GM21515 (cell line): ENCODE data around the gene THAP7.
A peak's percentile ranks its signal among the peaks of the same experiment; 100 is the strongest.

Experiments
- ATAC-seq: cut with Tn5 transposase; IDR thresholded peaks from one replicate; pipeline ENCODE4 v1.9.1; 2021; ENCODE audit not compliant: unreplicated experiment

The THAP7 gene

DNA sequence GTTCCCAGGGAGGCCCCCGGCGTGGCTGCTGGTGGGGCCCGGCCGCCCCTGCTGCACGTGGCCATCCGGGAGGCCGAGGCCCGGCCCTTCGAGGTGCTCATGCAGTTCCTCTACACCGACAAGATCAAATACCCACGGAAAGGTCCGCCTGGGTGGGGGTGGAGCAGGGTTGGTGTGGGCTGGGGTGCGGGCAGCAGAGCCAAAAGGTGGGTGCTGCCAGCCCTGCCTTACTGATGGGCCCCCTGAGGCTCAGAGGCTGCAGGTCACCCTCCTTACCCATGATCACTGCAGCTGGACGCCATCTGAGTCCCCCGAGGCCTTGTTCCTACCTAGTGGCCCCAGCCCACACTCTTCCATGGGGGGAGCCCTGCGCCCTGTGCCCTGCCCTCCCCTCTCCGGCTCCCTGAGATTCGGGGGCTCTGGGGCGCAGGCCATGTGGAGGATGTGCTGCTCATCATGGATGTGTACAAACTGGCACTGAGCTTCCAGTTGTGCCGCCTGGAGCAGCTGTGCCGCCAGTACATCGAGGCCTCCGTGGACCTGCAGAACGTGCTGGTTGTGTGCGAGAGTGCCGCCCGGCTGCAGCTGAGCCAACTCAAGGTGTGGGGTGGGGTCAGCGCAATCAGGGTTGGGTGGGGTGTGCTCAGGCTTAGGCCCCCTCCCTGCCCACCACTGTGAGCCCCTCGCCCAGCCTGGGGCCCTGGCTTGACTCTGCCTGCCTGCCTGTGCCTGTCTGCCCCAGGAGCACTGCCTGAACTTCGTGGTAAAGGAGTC, 7.6 kb downstream of the THAP7 start:
- no peak for ATAC-seq

DNA sequence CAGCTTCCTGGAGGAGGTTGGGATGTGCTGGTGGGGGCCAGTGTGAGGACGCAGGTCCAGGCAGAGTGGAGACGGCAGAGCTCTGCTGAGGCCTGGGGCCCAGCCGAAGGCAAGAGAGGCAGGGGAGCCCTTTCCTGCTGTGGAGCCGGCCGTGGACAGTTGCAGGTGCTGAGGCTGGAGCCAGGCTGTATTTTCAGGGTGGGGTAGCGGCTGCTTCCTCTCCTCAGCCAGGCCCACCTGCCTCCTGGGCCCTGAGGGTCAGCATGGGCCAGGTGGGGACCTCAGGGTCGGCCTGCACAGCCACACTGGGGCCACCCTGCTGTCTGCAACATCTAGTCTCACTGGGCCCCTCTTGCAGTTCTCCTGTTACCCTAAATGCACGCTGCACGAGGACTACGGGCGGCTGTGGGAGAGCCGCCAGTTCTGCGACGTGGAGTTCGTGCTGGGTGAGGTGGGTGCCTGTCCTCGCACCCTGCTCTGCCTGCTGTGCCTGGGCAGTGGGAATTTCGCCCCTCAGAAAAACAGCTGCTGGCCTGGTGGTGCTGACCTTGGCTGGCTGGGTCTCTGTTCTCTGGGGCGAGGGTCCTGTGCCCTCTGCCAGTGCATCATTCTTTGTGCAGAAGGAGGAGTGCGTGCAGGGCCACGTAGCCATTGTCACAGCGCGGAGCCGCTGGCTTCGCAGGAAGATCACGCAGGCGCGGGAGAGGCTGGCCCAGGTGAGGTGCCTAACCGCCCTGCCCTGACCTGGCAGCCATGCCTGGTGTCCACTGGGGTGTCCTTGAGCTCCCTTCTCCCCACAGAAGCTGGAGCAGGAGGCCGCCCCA, 8.4 kb downstream of the THAP7 start:
- no peak for ATAC-seq

GRCh38 chr22:20992456-20993303, 9.2 kb downstream of the THAP7 start:
- no peak for ATAC-seq

DNA sequence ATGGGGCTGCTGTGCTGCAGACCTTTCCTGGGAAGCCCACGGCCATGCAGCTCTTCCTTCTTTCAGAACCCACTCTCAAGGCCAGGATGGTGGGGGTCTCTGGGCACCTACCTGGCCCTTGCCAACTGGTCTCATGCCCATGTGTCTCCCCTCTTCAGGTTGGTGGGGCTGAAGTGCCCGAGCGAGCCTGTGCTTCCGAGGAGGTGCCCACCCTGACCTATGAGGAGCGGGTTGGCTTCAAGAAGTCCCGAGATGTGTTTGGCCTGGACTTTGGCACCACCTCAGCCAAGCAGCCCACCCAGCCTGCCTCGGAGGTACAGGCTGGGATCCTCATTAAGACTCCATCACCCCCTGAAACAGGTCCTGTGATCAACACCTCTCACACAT, 9.9 kb downstream of the THAP7 start:
- no peak for ATAC-seq

GRCh38 chr22:20991252-20992055, 10.5 kb downstream of the THAP7 start:
- no peak for ATAC-seq

- no peak for ATAC-seq
Observed at GRCh38 chr22:20990184-20991180, 11.4 kb downstream of the THAP7 start.

DNA sequence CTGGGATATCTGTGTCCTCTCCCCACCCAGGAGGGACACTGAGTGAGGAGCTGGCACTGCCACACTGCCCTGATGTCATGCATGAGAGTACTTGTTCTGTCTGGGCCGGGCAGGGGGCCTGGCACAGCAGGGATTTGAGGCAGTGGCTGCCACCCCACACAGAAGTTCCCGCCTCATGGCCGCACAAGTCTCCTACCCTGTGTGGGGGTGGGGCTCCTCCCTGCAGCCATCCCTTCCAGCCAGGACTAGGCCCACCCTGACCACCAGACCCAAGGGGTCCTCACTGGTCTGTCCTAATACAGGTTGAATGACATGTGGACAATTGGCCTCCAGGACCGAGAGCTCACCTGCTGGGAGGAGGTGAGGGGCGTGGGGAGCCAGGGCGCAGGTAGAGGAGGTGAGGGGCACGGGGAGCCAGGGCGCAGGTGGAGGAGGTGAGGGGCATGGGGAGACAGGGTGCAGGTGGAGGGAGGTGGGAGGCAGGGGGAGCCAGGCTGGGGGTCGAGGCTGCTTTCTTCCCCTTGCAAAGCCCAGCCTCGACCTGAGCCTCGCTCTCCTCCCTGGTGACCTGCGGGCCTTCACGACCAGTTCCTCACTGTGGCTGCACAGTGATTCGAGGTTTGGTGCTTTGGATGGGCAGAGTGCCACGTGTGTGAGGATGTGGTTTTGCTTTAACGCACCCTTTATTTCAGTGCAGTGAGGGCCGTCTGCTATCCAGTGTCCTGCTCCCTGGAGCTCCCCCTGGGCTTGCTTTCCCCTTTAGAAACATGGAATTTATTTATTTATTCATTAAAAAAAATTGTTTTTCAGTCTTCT, 12.4 kb downstream of the THAP7 start:
- no peak for ATAC-seq

DNA sequence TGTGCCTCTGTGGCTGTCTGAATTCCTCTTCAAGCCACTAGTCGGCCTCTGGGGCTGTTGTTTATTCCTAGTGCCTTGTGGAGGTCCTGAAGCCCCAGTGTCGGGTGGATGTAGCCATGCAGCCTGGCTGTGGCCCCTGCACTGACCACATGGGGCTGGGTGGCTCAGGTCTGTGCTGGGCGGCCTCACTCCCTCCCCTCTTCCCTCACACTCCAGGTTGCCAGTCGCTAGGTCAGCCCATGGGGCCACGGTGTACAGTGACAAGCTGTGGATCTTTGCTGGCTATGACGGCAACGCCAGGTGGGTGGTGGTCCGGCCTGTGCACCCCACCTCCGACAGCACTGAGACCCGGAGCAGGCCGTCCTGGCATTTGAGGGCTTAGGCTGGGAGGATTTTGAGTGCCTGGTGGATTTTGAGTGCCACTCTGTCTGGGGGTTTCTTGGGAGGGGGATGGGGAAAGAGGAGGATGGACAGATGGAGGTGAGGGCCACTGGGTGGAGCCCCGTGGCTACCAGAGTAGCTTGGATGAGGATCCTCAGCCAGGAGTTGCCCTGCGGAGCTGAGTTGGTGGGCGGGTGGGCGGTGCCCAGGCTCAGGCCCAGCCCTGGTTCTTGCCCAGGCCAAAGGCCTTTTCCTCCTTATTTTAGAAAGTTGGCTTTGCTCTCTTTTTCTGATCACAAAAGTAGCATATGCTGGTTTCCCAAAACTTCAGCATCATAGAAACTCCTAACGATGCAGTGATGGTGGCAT, 13.2 kb downstream of the THAP7 start:
- no peak for ATAC-seq

DNA sequence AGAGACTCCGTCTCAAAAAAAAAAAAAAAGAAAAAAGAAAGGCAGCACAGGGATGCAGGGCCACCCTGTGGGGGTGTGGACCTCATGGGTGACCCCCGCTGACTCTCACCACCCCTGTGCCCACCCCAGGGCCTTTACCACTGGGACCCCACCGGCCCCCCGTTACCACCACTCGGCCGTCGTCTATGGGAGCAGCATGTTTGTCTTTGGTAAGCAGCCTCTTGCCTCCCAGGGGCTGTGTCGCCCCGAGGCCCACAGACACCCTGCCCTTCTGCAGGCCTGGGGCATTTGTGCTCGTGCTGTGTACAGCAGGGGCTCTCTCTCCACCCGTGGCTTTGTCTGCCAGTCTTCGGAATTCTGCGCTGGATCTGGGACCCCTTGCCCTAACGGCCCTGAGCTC, 14.5 kb downstream of the THAP7 start:
- ATAC-seq, result no peak

- ATAC-seq, result no peak
Observed at GRCh38 chr22:20986365-20986764, 15.6 kb downstream of the THAP7 start.

DNA sequence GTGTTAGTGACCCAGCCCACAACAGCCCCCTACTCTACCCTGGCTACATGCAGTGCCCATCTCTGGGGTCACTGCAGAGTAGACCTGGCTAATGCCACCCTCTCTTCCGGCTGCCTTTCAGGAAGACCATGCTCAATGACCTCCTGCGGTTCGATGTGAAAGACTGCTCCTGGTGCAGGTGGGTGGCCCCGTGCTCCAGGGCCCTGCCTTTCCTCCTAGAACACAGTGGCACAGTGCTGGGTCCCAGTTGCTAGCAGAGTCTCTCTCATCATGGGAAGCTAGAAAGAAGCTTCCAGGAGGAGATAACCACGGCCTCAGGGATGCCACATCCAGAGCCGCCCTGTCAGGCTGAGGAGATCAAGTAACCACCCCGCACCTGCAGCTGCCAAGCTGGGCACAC, 16.2 kb downstream of the THAP7 start:
- ATAC-seq, result no peak

DNA sequence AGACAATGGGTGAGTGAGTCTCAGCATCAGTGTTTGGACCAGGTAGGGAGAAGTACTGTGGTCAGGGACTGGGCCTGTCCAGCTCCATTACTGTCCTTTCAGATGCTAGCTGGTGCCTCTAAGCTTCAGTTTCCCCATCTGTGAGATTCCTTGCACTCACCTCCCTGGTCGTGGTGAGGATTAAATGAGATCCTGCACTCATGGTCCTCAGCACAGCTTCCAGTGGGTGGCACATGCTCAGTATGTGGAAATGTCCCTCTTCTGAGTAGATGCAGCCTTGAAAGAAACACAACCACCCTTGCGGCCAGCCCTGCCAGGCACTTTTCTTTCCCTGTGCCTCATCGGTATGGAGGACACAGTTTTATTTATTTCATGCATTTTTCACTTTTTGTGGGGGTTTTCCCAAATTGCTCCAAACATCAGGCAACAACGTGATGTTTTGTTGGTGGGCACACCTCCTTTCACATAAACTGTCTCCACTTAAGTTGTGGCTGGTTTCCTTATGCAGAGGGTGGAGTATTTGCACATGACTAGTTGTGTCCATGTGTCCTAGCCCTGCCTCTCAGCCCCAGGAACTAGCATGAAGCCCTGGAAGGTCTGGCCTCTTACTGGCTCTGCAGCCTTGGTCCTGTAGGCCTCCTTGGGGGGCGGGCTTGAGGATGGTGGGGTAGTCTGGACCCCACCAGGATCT, 18.7 kb downstream of the THAP7 start:
- ATAC-seq, result no peak

GRCh38 chr22:20982563-20982882, 19.4 kb downstream of the THAP7 start:
- ATAC-seq, result peak; percentile 1

DNA sequence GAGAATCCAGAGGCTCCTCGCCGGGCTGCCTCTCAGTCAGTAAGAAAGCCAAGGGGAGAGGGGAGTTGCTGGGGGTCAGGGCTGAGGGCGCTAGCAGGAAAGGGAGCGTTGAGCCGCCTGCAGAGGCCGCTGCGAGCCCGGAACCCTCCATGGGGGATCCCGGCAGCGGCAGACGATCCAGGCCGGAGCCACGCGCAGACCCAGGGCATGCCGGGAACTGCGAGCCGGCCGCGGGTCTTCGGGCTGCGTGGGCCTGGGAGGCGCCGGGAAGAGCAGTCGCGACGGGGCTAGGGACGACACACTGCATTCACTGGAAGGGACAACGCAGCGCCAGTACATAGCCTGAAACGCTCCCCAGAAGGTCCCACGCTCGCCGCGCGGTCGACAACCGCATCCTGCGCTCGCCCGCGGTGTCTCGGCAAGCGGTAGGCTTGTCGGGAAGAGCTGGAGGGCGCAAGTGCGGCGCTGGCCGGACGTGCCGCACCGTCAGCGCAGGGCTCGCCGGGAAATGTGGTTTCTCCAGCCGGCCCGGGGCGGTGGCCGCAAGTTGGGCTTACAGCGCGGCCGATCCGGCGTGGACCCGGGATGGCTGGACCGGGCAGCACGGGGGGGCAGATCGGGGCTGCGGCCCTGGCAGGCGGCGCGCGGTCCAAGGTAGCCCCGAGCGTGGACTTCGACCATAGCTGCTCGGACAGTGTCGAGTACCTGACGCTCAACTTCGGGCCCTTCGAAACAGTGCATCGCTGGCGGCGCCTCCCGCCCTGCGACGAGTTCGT, 19.9 kb downstream of the THAP7 start, which contains the start of gene LZTR1:
TSS of gene LZTR1 (plus strand) at position 511 of the 776 bp plus-strand sequence. CDS start at position 586, 75 bp downstream.
- peak; percentile 76 for ATAC-seq

- peak; percentile 3 for ATAC-seq
Observed at GRCh38 chr22:20980938-20981722, 20.8 kb downstream of the THAP7 start.

- ATAC-seq, result no peak
Observed at GRCh38 chr22:20980523-20980922, 21.4 kb downstream of the THAP7 start.
